GM18499 (cell line): ENCODE results near the gene CENPU.
A peak's percentile ranks its signal among the peaks of the same experiment; 100 is the strongest.
"Not testable (repeated sequence)": the region's sequence is repeated elsewhere in the genome, so short reads cannot be mapped to it uniquely, and the experiment has no call there.

ENCODE experiments used
- ATAC-seq: cut with Tn5 transposase; IDR thresholded peaks from one replicate; pipeline ENCODE4 v1.9.1; 2021; ENCODE audit warnings: moderate number of reproducible peaks; ENCODE audit not compliant: insufficient read depth, unreplicated experiment

CENPU gene, protein sequence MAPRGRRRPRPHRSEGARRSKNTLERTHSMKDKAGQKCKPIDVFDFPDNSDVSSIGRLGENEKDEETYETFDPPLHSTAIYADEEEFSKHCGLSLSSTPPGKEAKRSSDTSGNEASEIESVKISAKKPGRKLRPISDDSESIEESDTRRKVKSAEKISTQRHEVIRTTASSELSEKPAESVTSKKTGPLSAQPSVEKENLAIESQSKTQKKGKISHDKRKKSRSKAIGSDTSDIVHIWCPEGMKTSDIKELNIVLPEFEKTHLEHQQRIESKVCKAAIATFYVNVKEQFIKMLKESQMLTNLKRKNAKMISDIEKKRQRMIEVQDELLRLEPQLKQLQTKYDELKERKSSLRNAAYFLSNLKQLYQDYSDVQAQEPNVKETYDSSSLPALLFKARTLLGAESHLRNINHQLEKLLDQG

DNA sequence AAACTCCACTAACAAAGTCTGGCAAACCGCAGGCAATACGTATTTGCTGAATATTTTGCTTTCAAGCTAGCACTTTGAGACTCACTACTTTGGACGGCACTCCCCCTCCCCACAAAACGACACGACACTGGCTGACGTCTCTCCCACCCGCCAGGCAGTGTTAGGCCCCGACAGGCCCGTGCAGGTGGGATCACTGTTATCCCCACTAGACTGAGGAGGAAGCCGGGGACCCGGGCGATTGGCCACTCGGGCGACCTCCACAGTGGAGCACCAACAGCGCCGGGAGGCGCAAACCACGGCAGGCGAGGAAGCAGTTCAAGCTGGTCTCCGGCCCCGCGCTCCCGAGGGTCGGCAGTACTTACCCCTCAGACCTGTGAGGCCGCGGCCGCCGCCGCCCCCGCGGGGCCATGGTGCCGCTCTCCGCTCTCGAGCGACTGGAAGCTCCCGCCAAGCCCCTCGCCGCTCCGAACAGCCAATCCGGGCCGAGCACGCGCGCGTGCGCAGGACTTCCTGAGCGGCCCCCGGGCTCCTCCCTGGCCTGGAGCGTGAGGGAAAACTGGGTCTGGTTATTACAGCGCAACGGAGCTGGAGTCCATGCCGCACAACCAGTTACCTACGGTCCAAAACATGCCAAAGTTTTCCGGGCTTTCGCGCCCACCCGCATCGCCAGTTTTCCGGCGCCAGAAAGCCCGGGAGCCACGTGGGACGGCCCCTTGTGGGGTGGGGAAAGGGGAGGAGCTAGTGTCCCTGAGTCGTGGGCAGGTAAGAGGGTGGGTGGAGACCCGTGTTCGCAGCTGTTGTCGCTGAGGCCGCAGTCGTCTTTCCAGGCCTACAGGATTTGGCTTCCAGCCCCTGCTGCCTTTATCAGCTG is at the start of gene CENPU:
CENPU (minus strand) TSS at position 443 of the 871 bp plus-strand sequence; CDS start at position 409, 34 bp downstream.
- peak; percentile 89 for ATAC-seq

DNA sequence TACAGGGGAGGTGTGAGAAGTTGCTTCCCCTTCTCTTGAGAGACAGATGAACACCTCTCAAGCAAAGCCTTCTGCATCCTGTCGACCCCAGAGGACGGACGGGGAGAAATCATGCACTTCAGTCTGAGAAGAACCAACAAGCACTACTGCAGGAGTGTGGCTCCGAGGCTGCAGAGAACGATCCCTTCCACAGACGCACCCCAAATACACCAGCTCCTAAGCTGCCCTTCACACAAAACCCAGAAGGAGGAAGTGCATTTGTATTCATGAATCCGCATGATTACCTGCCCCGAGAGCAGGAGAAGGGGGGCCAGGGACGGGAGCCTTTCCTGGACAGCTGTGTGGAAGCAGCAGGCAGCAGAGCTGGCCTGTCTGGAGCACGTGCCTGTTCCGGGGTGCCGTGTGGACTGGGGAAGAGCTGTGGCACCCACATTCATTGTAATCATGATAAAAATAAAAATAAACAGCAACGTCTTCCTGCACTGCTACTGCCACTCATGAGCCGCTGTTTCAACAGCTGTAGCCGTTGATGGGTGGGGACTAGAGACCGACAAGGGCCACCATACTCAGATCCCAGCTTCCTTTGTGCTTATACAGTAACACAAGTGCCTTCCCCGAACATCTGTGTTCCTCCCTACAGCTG is 49.0 kb upstream of the CENPU start:
- no peak for ATAC-seq

DNA sequence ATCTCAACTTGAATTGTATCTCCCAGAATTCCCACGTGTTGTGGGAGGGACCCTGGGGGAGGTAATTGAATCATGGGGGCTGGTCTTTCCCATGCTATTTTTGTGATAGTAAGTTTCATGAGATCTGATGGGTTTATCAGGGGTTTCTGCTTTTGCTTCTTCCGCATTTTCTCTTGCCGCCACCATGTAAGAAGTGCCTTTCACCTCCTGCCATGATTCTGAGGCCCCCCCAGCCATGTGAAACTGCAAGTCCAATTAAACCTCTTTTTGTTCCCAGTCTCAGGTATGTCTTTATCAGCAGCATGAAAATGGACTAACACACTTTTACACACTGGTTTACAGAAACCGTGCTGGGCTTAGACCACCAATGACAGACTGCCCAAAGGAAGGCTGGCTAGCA is 45.3 kb upstream of the CENPU start:
- not testable (repeated sequence) for ATAC-seq

DNA sequence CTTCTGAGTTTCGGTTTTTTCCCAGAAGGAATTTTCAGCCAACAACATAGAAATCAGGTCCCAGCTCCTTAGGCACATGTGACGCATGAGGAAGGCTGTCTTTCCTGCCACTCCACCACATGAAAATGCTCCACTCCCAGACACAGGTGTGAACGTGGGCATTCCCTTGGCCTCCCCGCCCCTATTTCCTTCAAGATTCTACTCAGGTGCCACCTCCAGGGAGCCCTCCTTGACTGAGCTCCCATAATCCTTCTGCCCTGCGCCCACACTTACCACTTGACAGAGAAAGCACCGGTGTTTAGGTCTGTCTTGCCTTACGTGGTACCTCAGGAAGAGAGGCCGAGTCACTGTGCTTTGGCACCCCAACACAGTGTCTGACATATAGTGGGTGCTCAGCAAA is 44.4 kb upstream of the CENPU start:
- ATAC-seq, result no peak

DNA sequence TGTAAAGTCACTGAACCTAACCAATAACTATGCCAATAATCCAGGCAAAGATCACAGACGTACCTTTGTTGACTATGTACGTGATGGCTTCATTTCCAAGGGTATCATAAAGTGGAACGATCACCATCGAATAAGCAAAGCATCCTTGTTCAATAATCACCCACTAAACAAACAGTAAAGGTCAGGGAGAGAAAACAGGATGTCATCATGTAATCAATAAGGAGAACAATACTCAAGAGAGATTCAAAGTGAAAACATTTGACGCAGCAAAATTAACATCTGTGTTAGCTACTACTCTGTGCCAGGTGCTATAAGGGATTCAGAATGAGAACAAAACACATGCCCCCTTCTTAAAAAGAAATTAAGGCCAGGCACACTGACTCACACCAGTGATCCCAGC is 42.9 kb upstream of the CENPU start:
- ATAC-seq, result no peak

DNA sequence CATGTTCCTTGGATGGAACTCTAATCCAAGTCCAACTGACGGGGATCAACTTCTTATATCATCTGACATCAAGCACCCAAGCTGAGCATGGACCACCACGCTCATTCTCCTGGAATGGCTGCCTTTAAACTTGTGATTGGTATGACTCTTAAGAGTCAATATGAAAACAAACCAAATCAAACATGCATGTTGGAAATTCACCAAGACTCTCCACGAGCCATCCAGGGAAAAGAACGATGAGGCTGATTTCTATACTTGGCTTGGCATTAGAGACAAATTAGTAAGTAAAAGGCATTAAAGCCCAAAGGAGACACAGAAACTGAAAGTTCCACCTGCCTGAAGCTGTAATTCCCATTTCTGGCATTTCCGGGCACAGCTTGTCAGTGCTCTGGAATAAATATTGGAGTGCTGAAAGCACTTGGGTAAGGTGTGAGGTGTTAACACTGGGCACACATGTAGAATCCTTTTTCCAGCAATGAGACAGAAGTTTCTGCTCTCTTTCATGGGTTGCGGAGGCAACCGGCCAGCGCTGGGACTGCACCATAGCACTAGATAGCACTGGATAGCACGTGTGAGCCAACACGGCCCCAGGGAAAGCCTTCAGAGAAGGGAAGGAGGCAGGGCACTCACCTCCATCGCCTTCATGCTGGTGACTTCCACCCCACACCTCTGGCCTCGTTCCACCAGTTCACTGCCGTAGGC is 42.1 kb upstream of the CENPU start:
- no peak for ATAC-seq

DNA sequence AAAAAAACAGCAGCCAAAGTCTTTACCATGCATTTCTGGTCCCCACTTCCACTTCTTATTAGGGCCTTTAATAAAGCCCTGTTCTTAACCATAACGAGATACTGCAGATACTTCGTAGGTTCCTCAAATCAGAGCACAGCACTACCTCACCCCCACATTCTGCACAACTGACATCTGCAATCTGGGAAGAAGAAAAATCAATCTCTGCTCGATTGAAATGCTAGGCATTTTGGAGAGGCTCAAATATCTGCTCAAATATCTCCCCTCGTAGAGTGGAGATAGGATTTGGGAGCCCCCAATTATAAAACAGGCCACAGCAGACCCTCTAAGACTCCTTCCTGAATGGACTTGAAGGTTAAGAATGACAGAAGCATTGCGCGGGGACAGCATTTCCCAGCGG is 40.3 kb upstream of the CENPU start:
- ATAC-seq, result no peak

DNA sequence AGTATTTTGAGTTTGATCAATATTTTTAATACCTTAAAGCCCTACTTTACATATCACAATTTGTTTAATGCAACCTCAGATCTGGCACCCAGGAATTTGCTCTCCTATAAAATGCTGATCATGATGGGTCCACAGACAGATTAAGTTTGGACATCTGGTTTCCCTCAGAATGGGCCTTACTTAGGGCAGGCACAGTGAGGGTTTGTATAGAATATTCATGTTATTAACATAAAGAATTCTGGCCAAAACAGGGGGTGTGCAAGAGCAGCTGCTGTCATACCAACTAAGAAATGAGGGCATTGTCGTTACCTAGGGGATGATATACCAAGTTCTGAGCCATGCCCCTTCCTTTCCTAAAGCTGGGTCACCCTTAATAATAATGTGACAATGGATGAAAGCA is 37.5 kb upstream of the CENPU start:
- no peak for ATAC-seq

DNA sequence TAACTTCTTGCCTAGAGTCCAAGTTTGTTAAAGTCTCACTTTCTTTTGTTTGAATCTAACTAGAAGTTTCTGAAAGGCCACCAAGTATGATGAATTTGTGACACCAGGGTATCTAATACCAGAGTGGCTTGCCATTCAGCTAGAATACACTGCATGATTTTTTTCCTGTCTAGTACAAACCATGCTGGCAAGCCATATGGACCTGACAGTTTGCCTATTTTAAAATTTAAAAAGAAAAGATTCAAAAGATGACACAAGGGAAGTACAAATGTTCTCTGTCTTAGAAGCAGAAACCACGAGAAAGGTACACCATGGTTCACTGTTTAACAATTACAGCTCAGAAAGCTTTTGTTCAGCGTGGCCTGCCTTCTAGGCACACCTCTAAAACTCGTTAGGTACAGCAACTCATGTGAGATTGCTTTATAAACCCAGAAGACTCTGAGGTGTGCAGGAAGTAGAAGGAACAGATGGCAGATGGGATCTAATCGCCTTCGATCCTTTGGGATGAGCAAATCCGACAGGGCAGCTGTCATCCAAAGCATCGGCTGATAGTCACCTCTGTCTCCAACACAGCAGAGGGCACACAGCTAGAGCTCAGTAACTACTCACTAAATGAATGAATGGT is 35.4 kb upstream of the CENPU start:
- ATAC-seq, result no peak

DNA sequence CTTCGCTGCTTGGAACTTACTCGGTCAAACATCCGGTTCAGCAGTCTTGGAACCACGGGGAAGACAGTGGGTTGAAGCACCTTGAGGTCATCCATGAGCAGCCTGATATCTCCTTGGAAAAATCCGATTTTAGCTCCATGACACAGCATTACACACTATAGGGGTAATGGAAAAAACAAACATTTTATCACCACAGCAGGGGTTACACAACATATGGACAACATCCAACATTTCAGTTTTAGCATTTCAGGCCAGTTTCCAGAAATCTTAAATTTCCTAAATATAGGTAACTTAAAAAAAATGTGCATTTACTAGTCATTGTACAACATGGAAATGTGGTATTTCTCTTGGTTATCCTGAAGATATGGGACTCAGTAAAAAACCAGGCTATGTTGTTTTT is 34.4 kb upstream of the CENPU start:
- no peak for ATAC-seq

DNA sequence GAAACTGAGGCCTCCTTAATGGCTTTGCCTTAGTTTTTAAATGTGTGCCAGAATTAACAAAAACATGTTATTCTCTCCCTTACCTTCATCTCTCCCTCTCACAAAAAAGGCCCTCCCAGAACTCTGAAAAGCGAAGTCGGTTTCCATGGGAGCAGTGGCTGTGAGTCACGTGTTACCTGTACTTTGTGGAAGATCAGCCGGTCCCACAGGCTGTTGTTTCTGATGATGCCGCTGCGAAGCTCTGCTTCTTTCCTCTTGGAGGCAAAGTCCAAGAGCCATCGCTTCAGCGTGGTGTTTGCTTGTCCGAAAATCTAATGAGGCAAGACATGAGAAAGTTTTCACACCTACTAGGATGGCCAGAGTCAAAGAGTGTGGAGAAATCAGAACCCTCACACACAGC is 32.5 kb upstream of the CENPU start:
- no peak for ATAC-seq

DNA sequence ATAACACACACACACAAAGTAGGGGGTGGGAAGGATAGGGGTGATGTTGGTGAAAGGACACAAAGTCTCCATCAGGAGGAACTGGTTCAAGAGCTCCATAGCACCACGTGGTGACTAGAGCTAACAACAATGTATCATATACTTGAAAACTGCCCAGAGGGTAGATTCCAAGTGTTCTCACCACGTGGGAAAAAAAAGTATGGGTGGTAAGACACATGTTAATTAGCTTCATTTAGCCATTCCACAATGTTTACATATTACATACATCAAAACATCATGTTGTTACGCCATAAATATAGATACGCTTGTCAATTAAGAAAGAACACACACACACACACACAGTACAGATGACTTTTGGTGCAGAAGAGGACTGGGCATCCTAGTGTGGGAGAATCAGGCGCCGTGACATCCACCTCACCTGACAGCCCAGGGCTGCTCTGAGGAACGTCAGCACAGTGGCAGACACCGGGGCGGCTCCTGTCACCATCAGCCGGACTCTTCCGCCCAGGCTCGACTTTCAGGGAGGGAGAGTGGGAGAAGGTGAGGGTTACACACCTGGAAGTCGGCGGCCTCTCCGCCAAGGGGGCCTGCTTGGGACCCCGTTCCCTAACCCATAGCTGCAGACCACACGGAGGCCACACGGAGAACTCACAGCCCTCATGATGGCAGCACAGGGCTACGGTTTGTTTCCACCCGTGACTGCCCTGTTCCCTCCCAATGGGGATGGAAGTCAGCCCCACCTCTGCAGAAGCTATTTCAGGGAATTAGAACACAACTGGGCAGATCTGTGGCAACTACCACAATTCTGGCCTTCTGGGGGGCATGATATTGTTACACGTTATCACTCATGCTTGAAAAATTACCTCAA is 31.8 kb upstream of the CENPU start:
- ATAC-seq, result no peak

DNA sequence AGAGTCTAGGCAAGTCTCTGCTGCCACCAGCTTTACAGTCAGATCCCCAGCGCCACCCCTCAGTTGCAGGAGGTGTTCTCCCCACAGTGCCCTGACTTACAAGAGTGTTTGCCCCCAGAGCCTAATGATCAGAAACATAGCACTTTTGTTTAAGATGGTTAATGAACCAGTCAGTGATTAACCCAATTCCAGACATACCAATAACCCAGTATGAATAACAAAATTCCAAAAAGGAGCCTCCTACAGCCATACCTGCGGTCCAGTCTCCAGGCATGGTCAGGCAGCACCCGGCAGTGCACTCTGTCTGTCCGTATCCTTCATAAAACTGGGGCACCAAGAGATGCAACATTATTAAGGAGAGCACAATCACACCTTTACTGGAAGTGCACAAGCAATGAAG is 30.7 kb upstream of the CENPU start:
- no peak for ATAC-seq

DNA sequence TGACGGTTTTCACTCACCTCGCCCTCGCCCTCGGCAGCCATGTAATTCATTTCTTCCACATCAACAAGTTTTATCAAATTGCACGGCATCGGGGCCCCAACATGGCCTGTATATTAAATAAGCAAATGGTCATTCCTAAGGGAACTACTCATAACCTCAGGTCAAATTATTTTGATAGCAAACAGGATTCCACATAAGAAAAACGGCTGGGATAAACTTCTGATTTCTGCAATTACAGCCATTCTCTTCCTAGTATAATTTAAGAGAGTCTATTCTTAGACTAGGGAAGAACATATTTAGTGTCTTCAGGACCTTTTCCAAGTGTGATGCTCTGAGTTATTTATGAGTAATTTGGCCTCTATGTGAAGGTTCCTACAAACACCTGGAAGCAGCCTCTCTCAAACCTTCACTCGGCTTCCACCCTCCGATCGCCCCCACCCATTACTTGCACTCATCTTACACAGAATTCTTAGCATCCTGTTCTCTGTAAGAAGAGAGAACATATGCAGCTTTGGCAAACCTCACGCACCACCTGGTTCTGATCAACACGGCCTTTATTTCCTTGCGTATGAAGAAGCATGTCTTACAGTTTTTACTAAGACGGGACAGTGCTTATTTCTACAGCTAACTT is 29.4 kb upstream of the CENPU start:
- no peak for ATAC-seq

DNA sequence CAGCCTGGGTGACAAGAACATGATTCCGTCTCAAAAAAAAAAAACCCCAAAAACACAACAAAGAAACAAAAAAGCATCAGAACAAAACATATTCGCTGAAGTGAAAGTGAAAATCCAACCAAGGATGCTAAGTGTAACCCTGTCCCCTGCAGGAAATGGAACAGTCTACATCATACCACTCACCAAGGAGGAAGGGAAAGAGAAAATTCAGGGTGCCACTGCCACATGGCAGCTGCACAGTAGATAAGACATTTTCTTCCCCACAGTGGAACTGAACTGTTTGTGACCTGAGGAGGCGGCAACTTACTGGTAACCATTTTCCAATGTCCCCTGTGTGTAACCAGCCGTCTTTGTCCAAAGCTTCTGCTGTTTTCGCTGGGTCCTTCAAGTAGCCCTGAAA is 28.2 kb upstream of the CENPU start:
- no peak for ATAC-seq

DNA sequence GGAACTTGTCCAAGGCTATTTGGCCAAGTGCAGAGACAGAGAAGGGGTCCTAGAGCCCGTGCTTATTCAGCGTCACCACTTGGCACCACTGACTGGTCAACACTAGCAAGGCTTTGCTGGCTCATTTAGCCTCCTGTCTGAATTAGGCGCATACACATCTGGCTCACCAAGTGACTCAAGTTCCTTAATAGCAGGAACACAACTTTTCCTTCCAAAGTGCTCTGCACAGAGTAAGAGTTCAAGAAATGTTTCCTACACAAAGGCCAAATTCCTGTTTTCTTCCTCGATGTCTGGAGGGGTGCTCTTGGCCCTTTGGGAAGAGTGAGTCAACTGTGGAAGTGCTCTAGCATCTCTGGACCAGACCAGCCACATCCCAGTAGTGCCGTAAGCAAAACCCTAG is 26.8 kb upstream of the CENPU start:
- no peak for ATAC-seq

DNA sequence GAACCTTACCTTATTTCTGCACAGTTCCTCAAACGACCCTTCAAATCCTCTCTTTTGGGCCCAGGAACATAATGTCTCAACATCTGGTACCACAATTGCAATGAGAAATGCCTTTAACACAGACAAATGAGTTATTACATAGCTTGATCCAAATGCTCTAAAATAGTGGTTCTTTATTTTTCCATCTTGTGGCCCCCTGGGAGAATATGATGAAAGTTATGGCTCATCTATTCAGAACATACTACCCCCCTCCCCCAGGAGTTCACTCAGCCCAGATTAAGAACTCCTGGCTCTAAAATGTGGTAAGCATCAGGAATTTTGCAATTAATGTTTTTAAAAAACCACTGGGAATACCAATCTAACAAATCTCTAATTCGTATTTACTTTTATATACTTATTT is 23.9 kb upstream of the CENPU start:
- ATAC-seq, result no peak

DNA sequence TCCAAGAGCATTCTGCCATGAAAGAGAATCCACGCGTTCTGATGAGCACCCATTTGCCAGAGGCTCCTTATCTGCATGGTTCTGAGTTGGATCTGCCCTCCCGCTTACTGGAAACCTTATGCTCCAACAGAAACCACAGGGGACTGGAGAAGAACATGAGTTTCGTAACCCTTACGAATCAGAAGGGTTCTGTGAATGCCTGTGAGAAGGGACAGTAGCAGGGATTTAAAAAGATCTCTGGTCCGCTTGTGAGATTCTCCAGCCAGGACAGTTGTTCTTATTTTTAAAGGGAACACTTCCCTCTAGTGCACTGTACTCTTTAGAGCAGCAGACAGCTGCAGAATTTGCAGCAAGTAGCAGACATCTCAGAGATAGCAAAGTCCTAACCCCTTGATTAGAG is 22.5 kb upstream of the CENPU start:
- no peak for ATAC-seq

DNA sequence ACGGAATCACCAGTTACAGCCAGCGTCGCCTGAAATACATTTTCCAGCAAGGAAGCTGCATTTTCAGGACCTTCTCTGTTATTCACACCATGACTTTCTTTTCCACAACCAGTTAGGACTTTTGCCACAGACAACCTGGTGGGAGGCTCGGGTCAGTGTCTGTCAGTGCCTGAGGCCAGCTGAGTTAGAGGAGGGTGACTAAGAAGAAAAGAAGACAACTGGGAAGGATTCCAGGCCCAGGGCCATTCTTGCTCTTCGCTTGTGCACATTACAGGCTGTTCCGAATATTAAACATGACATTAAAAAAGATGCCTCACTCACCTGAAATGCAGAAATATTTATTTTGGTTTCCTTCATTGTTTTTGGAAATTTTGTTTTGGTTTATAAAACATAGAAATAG is 21.4 kb upstream of the CENPU start:
- ATAC-seq, result no peak
